Esophagus (tissue), 2 donors: ENCODE data around the gene RAB40C. TPM values are rescaled to one million over a fixed set of nuclear protein-coding genes. Genes with fewer than 3 reads are reported as not detected.

Source experiments
- H3K27ac ChIP-seq, 2 donors: one replicate each; pipeline ENCODE4 v1.5.1; 2013; ENCODE audit warnings: low read depth in 2 of 2, mild to moderate bottlenecking in 2 of 2, inconsistent platforms in 1 of 2, low read length in 1 of 2, moderate library complexity in 1 of 2
- H3K27me3 ChIP-seq, 2 donors: one replicate each; pipeline ENCODE4 v1.6.1; 2013; ENCODE audit warnings: low read length in 2 of 2, control low read depth in 1 of 2, mild to moderate bottlenecking in 1 of 2; ENCODE audit not compliant: insufficient read depth in 2 of 2, control insufficient read depth in 1 of 2
- H3K36me3 ChIP-seq, 2 donors: one replicate each; pipeline ENCODE4 v1.6.1; 2013; ENCODE audit warnings: low read length in 1 of 2; ENCODE audit not compliant: control insufficient read depth in 2 of 2, insufficient read depth in 2 of 2
- H3K4me1 ChIP-seq, 2 donors: one replicate each; pipeline ENCODE4 v1.6.1; 2013; ENCODE audit warnings: low read length in 1 of 2; ENCODE audit not compliant: control insufficient read depth in 2 of 2, insufficient read depth in 2 of 2
- H3K4me3 ChIP-seq, 2 donors: one replicate each; pipeline ENCODE4 v1.5.1; 2013; ENCODE audit warnings: low read length in 2 of 2, mild to moderate bottlenecking in 2 of 2, low read depth in 1 of 2, moderate library complexity in 1 of 2
- H3K9me3 ChIP-seq, 2 donors: one replicate each; pipeline ENCODE4 v1.6.1; 2013; ENCODE audit warnings: mild to moderate bottlenecking in 2 of 2, low read depth in 1 of 2, low read length in 1 of 2, moderate library complexity in 1 of 2; ENCODE audit not compliant: control insufficient read depth in 2 of 2, insufficient read depth in 1 of 2
- WGBS, 2 donors: extraction: QIAGEN DNeasy Blood & Tissue Kit; methylation state at CpG; one replicate each; pipeline ENCODE4 v1.1.7; 2013; 5-methylcytosine and 5-hydroxymethylcytosine counted together
- polyA plus RNA-seq, 2 donors: library from polyadenylated mRNA; stranded (reverse); fragments of 200-250 nt; gene quantifications; one replicate each; pipeline ENCODE4 v1.2.3, GENCODE V29; 2013
- donor health status: healthy with polysubstance abuse.
- donor health status: Bipolar disorder and iron deficiency.

RAB40C gene
- polyA plus RNA-seq, 2 donors, result 18.1 to 42.4 TPM

- Histone ChIP-seq H3K4me1 (peaks cover 10 to 13% of the 10 kb centered on the region in 2 donors), H3K36me3 (peaks cover 0 to 50% of the 10 kb centered on the region in 2 donors), H3K27me3 (no peaks in the 10 kb centered on the region), H3K27ac (no peak overlapping the region), H3K9me3 (no peaks in the 10 kb centered on the region), H3K4me3 (no peak overlapping the region)
- 39 to 51% methylated on average over 11 of the region's 11 CpGs for WGBS, 2 donors
Measured at GRCh38 chr16:629833-630248, 40.0 kb downstream of the RAB40C start.

GRCh38 chr16:630249-630814 lies 40.5 kb downstream of the RAB40C start:
- Histone ChIP-seq H3K4me1 (peaks cover 10 to 18% of the 10 kb centered on the region in 2 donors), H3K4me3 (no peak overlapping the region), H3K27me3 (no peaks in the 10 kb centered on the region), H3K36me3 (peaks cover 0 to 49% of the 10 kb centered on the region in 2 donors), H3K27ac (no peak overlapping the region), H3K9me3 (no peaks in the 10 kb centered on the region)
- WGBS, 2 donors, result 42 to 48% methylated on average over 29 of the region's 29 CpGs

- Histone ChIP-seq H3K9me3 (no peaks in the 10 kb centered on the region), H3K36me3 (peaks cover 0 to 43% of the 10 kb centered on the region in 2 donors), H3K27me3 (no peaks in the 10 kb centered on the region), H3K27ac (no peak within 1 kb of the TSS), H3K4me3 (no peak within 1 kb of the TSS), H3K4me1 (peaks cover 10 to 22% of the 10 kb centered on the region in 2 donors)
- WGBS, 2 donors, result 4 to 5% methylated on average over 22 to 23 of the region's 23 CpGs
Measured at GRCh38 chr16:630815-631405, 41.0 kb downstream of the RAB40C start, which contains the start of gene WFIKKN1. Gene WFIKKN1, plus strand, starts transcription at chr16:630985. Its CDS starts 269 bp downstream, at chr16:631254.

GRCh38 chr16:631808-632358 lies 42.0 kb downstream of the RAB40C start:
- H3K27ac ChIP-seq, result no peak overlapping the region
- no peaks in the 10 kb centered on the region for H3K9me3 ChIP-seq
- H3K36me3 ChIP-seq, result peaks cover 0 to 37% of the 10 kb centered on the region in 2 donors
- H3K27me3 ChIP-seq, result no peaks in the 10 kb centered on the region
- no peak overlapping the region for H3K4me3 ChIP-seq
- 53 to 57% methylated on average over 9 of the region's 9 CpGs for WGBS, 2 donors
- peaks cover 10 to 22% of the 10 kb centered on the region in 2 donors for H3K4me1 ChIP-seq

GRCh38 chr16:632486-633335 lies 42.8 kb downstream of the RAB40C start:
- Histone ChIP-seq H3K4me1 (peaks cover 10 to 25% of the 10 kb centered on the region in 2 donors), H3K4me3 (no peak overlapping the region), H3K9me3 (no peaks in the 10 kb centered on the region), H3K36me3 (peaks cover 0 to 29% of the 10 kb centered on the region in 2 donors), H3K27me3 (no peaks in the 10 kb centered on the region), H3K27ac (no peak overlapping the region)
- WGBS, 2 donors, result 93 to 94% methylated on average over 65 to 67 of the region's 67 CpGs

GRCh38 chr16:633336-634050 lies 43.6 kb downstream of the RAB40C start:
- Histone ChIP-seq H3K4me3 (no peak overlapping the region), H3K36me3 (peaks cover 0 to 23% of the 10 kb centered on the region in 2 donors), H3K27ac (no peak overlapping the region), H3K27me3 (no peaks in the 10 kb centered on the region), H3K4me1 (peaks cover 10 to 25% of the 10 kb centered on the region in 2 donors), H3K9me3 (no peaks in the 10 kb centered on the region)
- WGBS, 2 donors, result 95 to 97% methylated on average over 74 of the region's 74 CpGs

- Histone ChIP-seq H3K4me3 (no peak overlapping the region), H3K27ac (no peak overlapping the region), H3K36me3 (peaks cover 0 to 18% of the 10 kb centered on the region in 2 donors), H3K27me3 (no peaks in the 10 kb centered on the region), H3K4me1 (peaks cover 10 to 25% of the 10 kb centered on the region in 2 donors), H3K9me3 (no peaks in the 10 kb centered on the region)
- WGBS, 2 donors, result 89 to 90% methylated on average over 22 of the region's 22 CpGs
Measured at GRCh38 chr16:634051-634670, 44.3 kb downstream of the RAB40C start.

GRCh38 chr16:634996-635395 lies 45.1 kb downstream of the RAB40C start:
- no peaks in the 10 kb centered on the region for H3K27me3 ChIP-seq
- peaks cover 0 to 15% of the 10 kb centered on the region in 2 donors for H3K36me3 ChIP-seq
- peak overlapping the region in 1 of 2 donors; percentile 90 for H3K4me3 ChIP-seq
- peaks cover 5 to 25% of the 10 kb centered on the region in 2 donors for H3K4me1 ChIP-seq
- 84 to 86% methylated on average over 7 of the region's 7 CpGs for WGBS, 2 donors
- no peaks in the 10 kb centered on the region for H3K9me3 ChIP-seq
- H3K27ac ChIP-seq, result no peak overlapping the region
